H9 (cell line): ENCODE measurements around the gene ATF6. TPM values are rescaled to one million over a fixed set of nuclear protein-coding genes. Genes with fewer than 3 reads are reported as not detected.

Experiments
- DNase-seq: peaks from one replicate; pipeline ENCODE4 v3.0.0-alpha.2; 2017
- H2AFZ ChIP-seq: one replicate; pipeline ENCODE4 v1.6.1; 2013; ENCODE audit warnings: mild to moderate bottlenecking, low read length, control low read depth, moderate library complexity
- H2AK5ac ChIP-seq: 2 replicates; pipeline ENCODE4 v1.6.1; 2013; ENCODE audit warnings: low read length, control low read depth, mixed read lengths; ENCODE audit not compliant: insufficient read length
- H2BK120ac ChIP-seq: one replicate; pipeline ENCODE4 v1.6.1; 2013; ENCODE audit warnings: low read depth, mild to moderate bottlenecking, low read length, control low read depth, inconsistent platforms; ENCODE audit not compliant: poor library complexity, severe bottlenecking
- H2BK12ac ChIP-seq: 2 replicates; pipeline ENCODE4 v1.6.1; 2013; ENCODE audit warnings: low read length, control low read depth, mixed read lengths, low read depth; ENCODE audit not compliant: insufficient read length
- H2BK15ac ChIP-seq: 2 replicates; pipeline ENCODE4 v1.6.1; 2013; ENCODE audit warnings: low read depth, low read length, control low read depth
- H2BK20ac ChIP-seq: one replicate; pipeline ENCODE4 v1.6.1; 2013; ENCODE audit warnings: low read depth, mild to moderate bottlenecking, low read length, control low read depth, inconsistent platforms; ENCODE audit not compliant: poor library complexity, severe bottlenecking
- H2BK5ac ChIP-seq: 2 replicates; pipeline ENCODE4 v1.6.1; 2013; ENCODE audit warnings: low read length, control low read depth, mixed read lengths; ENCODE audit not compliant: insufficient read length
- H3K14ac ChIP-seq: 2 replicates; pipeline ENCODE4 v1.6.1; 2013; ENCODE audit warnings: low read length, control low read depth; ENCODE audit not compliant: insufficient read depth
- H3K18ac ChIP-seq: 2 replicates; pipeline ENCODE4 v1.6.1; 2013; ENCODE audit warnings: low read depth, mild to moderate bottlenecking, mixed read lengths, low read length, control low read depth; ENCODE audit not compliant: insufficient read length
- H3K23ac ChIP-seq: 2 replicates; pipeline ENCODE4 v1.6.1; 2013; ENCODE audit warnings: low read length, control low read depth, mixed read lengths, low read depth; ENCODE audit not compliant: insufficient read length
- H3K23me2 ChIP-seq: 2 replicates; pipeline ENCODE4 v1.6.1; 2013; ENCODE audit warnings: low read depth, mild to moderate bottlenecking, mixed read lengths, low read length, control low read depth; ENCODE audit not compliant: insufficient read length, poor library complexity, severe bottlenecking
- H3K27ac ChIP-seq: 2 replicates; pipeline ENCODE4 v1.5.1; 2013; ENCODE audit warnings: low read length, control low read depth, mixed read lengths, low read depth; ENCODE audit not compliant: insufficient read length
- H3K27me3 ChIP-seq: 2 replicates; pipeline ENCODE4 v1.6.1; 2013; ENCODE audit warnings: low read length, control low read depth, inconsistent platforms; ENCODE audit not compliant: insufficient read depth
- H3K4ac ChIP-seq: 2 replicates; pipeline ENCODE4 v1.6.1; 2013; ENCODE audit warnings: low read depth, mild to moderate bottlenecking, control low read depth, inconsistent platforms, low read length, moderate library complexity
- H3K4me1 ChIP-seq: 2 replicates; pipeline ENCODE4 v1.6.1; 2013; ENCODE audit warnings: low read length, control low read depth, inconsistent platforms; ENCODE audit not compliant: insufficient read depth
- H3K4me2 ChIP-seq: 2 replicates; pipeline ENCODE4 v1.6.1; 2013; ENCODE audit warnings: low read length, control low read depth, mixed read lengths; ENCODE audit not compliant: insufficient read length, insufficient read depth
- H3K56ac ChIP-seq: 2 replicates; pipeline ENCODE4 v1.6.1; 2013; ENCODE audit warnings: low read depth, mild to moderate bottlenecking, mixed read lengths, low read length, control low read depth; ENCODE audit not compliant: insufficient read length
- H3K79me1 ChIP-seq: 2 replicates; pipeline ENCODE4 v1.6.1; 2013; ENCODE audit warnings: low read depth, mild to moderate bottlenecking, moderate library complexity, low read length, control low read depth, inconsistent platforms; ENCODE audit not compliant: insufficient read depth, poor library complexity, severe bottlenecking
- H3K79me2 ChIP-seq: 2 replicates; pipeline ENCODE4 v1.6.1; 2013; ENCODE audit warnings: low read length, control low read depth, inconsistent platforms; ENCODE audit not compliant: insufficient read depth
- H3K9ac ChIP-seq: 2 replicates; pipeline ENCODE4 v1.6.1; 2013; ENCODE audit warnings: low read length, control low read depth, mixed read lengths; ENCODE audit not compliant: insufficient read length; ENCODE audit errors: extremely low read depth
- H3K9me3 ChIP-seq: one replicate; pipeline ENCODE4 v1.6.1; 2013; ENCODE audit warnings: low read depth, low read length, inconsistent platforms; ENCODE audit not compliant: control insufficient read depth
- H3T11ph ChIP-seq: one replicate; pipeline ENCODE4 v1.6.1; 2013; ENCODE audit warnings: mild to moderate bottlenecking, low read length, control low read depth, inconsistent platforms
- H4K20me1 ChIP-seq: one replicate; pipeline ENCODE4 v1.6.1; 2013; ENCODE audit not compliant: control insufficient read depth, insufficient read length, insufficient read depth
- H4K5ac ChIP-seq: 2 replicates; pipeline ENCODE4 v1.6.1; 2013; ENCODE audit warnings: low read depth, mild to moderate bottlenecking, mixed read lengths, low read length, control low read depth; ENCODE audit not compliant: insufficient read length
- H4K8ac ChIP-seq: replicated peaks from 2 replicates; pipeline ENCODE4 v1.6.1; 2013; ENCODE audit warnings: low read length, control low read depth, mixed read lengths, low read depth; ENCODE audit not compliant: insufficient read length
- H4K91ac ChIP-seq: 2 replicates; pipeline ENCODE4 v1.6.1; 2013; ENCODE audit warnings: low read depth, mild to moderate bottlenecking, moderate library complexity, mixed read lengths, low read length, control low read depth; ENCODE audit not compliant: insufficient read length
- H3K27ac Mint-ChIP-seq, 3 experiments: 2 replicates in 2 of 3; 3 replicates in 1 of 3; pipeline ENCODE4 v1.8.0; 2020 to 2021; ENCODE audit warnings: mixed read lengths in 3 of 3, mild to moderate bottlenecking in 1 of 3, moderate library complexity in 1 of 3
- H3K27me3 Mint-ChIP-seq: 2 replicates; pipeline ENCODE4 v1.8.0; 2021; ENCODE audit warnings: low read depth, mild to moderate bottlenecking, moderate library complexity, mixed read lengths
- H3K36me3 Mint-ChIP-seq, 3 experiments: 2 replicates in 2 of 3; 3 replicates in 1 of 3; pipeline ENCODE4 v1.8.0; 2020 to 2021; ENCODE audit warnings: low read depth in 3 of 3, mixed read lengths in 3 of 3; ENCODE audit not compliant: insufficient read depth in 1 of 3
- H3K4me1 Mint-ChIP-seq, 2 experiments: 2 replicates each; pipeline ENCODE4 v1.8.0; 2020; ENCODE audit warnings: mixed read lengths in 2 of 2
- H3K4me3 Mint-ChIP-seq, 2 experiments: 2 replicates in 1 of 2; 3 replicates in 1 of 2; pipeline ENCODE4 v1.8.0; 2020 to 2021; ENCODE audit warnings: mild to moderate bottlenecking in 2 of 2, mixed read lengths in 2 of 2, moderate library complexity in 1 of 2
- H3K9me3 Mint-ChIP-seq, 2 experiments: 2 replicates in 1 of 2; 3 replicates in 1 of 2; pipeline ENCODE4 v1.8.0; 2020; ENCODE audit warnings: mild to moderate bottlenecking in 2 of 2, mixed read lengths in 2 of 2, moderate library complexity in 1 of 2
- WGBS: extraction: QIAGEN DNeasy Blood & Tissue Kit; methylation state at CpG from one replicate; pipeline ENCODE4 v1.1.7; 2013; ENCODE audit warnings: missing lambda C conversion rate, low lambda C conversion rate, mixed read lengths; ENCODE audit not compliant: insufficient read length; ENCODE audit errors: extremely low coverage; 5-methylcytosine and 5-hydroxymethylcytosine counted together
- total RNA-seq: library from RNA; stranded (reverse); gene quantifications from 2 replicates; pipeline ENCODE4 v1.2.1, GENCODE V29; 2021
- TF ChIP-seq, protein P1 (sequence below): fragments of 200-600 bp; sonication (generic); conservative IDR thresholded peaks from 3 replicates; pipeline ENCODE4 v1.8.0; 2021; ENCODE audit warnings: antibody characterized with exemption, mild to moderate bottlenecking

Gene ATF6
- total RNA-seq, 1 experiment from 2014 or later, result 11.2 TPM

DNA sequence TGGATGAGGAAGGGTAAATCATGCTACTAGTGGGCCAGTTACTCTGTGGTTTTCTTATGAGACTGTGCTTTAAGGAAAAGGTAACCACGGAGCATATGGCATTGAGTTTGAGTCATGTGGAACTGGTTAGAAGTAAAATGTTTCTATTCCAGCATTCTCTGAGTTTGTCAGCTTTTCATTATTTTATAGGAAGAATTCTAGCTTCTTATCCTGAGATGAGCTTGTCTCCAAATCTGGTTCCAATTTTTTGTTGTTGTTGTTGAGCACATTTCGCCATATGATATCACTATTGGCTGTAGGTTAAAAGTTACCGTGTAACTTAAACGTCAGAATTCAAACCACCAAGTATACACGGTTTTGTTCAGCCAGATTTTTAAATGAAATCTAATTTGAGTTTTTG is 69.9 kb downstream of the ATF6 start:
- H3K9me3 Mint-ChIP-seq, result peaks cover 18 to 24% of the 10 kb centered on the region in 2 experiments
- H3K4ac ChIP-seq, result no peak overlapping the region
- H4K20me1 ChIP-seq, result no peaks in the 10 kb centered on the region
- no peaks in the 10 kb centered on the region for H3K23me2 ChIP-seq
- H3K79me1 ChIP-seq, result no peaks in the 10 kb centered on the region
- no peak overlapping the region for H3K27ac ChIP-seq
- H2AK5ac ChIP-seq, result no peak overlapping the region
- no peak overlapping the region for H2BK15ac ChIP-seq
- H3K56ac ChIP-seq, result no peak overlapping the region
- H3K4me3 Mint-ChIP-seq, result no peak overlapping the region
- H3K14ac ChIP-seq, result no peak overlapping the region
- H3K9ac ChIP-seq, result no peak overlapping the region
- H2BK20ac ChIP-seq, result no peak overlapping the region
- H3K36me3 Mint-ChIP-seq, result peaks cover 6 to 15% (median 8%) of the 10 kb centered on the region in 3 experiments; a peak in 5 of 7 replicates
- no CpG with 5 or more reads among the region's 5 CpGs for WGBS
- no peak overlapping the region for H3T11ph ChIP-seq
- no peak overlapping the region for H3K4me2 ChIP-seq
- no peaks in the 10 kb centered on the region; the same call in 1 of the 2 replicates for H3K27me3 Mint-ChIP-seq
- DNase-seq, result no peak
- H3K79me2 ChIP-seq, result no peaks in the 10 kb centered on the region
- TF ChIP-seq, protein P1, sequence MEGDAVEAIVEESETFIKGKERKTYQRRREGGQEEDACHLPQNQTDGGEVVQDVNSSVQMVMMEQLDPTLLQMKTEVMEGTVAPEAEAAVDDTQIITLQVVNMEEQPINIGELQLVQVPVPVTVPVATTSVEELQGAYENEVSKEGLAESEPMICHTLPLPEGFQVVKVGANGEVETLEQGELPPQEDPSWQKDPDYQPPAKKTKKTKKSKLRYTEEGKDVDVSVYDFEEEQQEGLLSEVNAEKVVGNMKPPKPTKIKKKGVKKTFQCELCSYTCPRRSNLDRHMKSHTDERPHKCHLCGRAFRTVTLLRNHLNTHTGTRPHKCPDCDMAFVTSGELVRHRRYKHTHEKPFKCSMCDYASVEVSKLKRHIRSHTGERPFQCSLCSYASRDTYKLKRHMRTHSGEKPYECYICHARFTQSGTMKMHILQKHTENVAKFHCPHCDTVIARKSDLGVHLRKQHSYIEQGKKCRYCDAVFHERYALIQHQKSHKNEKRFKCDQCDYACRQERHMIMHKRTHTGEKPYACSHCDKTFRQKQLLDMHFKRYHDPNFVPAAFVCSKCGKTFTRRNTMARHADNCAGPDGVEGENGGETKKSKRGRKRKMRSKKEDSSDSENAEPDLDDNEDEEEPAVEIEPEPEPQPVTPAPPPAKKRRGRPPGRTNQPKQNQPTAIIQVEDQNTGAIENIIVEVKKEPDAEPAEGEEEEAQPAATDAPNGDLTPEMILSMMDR, result no peak
- H3K4me1 Mint-ChIP-seq, result no peaks in the 10 kb centered on the region
- H2BK12ac ChIP-seq, result no peak overlapping the region
- H4K5ac ChIP-seq, result no peak overlapping the region
- no peaks in the 10 kb centered on the region for H3K9me3 ChIP-seq
- H3K27ac Mint-ChIP-seq, result no peak overlapping the region
- no peak overlapping the region for H2BK5ac ChIP-seq
- H4K91ac ChIP-seq, result no peak overlapping the region
- H3K4me1 ChIP-seq, result no peaks in the 10 kb centered on the region
- H4K8ac ChIP-seq, result no peak overlapping the region
- no peak overlapping the region for H3K23ac ChIP-seq
- no peak overlapping the region for H2AFZ ChIP-seq
- H2BK120ac ChIP-seq, result no peak overlapping the region
- no peak overlapping the region for H3K18ac ChIP-seq
- H3K27me3 ChIP-seq, result no peaks in the 10 kb centered on the region
